ENCODE results near the gene ENPP3.

- TF ChIP-seq CTCF (IDR thresholded peaks at IDR 0.05) = no peak
- TF ChIP-seq EZH2 (IDR thresholded peaks at IDR 0.05) = no peak
Measured at GRCh38 chr6:131769385-131770141, 132.5 kb downstream of the ENPP3 start.

Measured in neural progenitor cell (in vitro differentiated cells).